ENCODE results near the gene CEACAM19.

Gene CEACAM19

GRCh38 chr19:44732235-44733014 is 61.1 kb downstream of the CEACAM19 start:
- TF ChIP-seq CTCF (IDR thresholded peaks at IDR 0.05; ENCODE audit: control extremely low read depth, extremely low read depth, low read depth, missing control alignments) = no peak
- DNase-seq (ENCODE audit: extremely low spot score) = no peak
- ChIA-PET POLR2A (no interaction called here), CTCF (interaction anchor here (0.7 to 18.1 kb wide), 6 partner anchors 9 to 52 kb away, joined by 3 to 513 read pairs (median 4); partner anchors contain the start of gene CBLC)

All from GM10248 (cell line).